ENCODE results near the gene KICS2. TPM values are rescaled to one million over a fixed set of nuclear protein-coding genes. Genes with fewer than 3 reads are reported as not detected.
"Not testable (repeated sequence)": the region's sequence is repeated elsewhere in the genome, so short reads cannot be mapped to it uniquely, and the experiment has no call there.

The KICS2 gene
- total and polyA plus RNA-seq, 2 donors, result 4.4 to 9.9 TPM

DNA sequence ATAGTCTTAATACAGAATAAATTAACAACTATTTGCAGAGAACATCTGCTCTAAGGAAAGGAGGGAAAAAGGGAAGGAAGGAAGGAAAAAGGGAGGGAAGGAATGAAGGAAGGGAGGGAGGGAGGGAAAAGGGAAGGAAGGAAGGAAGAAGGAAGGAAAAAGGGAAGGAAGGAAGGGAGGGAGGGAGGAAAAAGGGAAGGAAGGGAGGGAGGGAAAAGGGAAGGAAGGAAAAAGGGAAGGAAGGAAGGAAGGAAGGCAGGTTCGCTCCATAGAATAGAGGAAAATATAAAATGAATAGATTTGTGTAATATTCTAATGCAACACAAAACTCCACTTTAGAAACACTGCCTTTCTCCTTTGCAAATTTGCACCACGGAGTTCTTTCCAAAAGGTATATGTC lies 16.6 kb downstream of the KICS2 start:
- Histone ChIP-seq H3K4me1 (ENCODE audit: control insufficient read depth in 2 of 2, insufficient read depth in 2 of 2, low read length in 2 of 2) (no peaks in the 10 kb centered on the region), H3K36me3 (ENCODE audit: control insufficient read depth in 2 of 2, insufficient read depth in 2 of 2, low read length in 1 of 2) (no peaks in the 10 kb centered on the region), H3K27ac (ENCODE audit: low read depth in 1 of 2, low read length in 1 of 2) (no peak overlapping the region), H3K9me3 (ENCODE audit: control insufficient read depth in 2 of 2, insufficient read depth in 1 of 2, low read length in 1 of 2) (no peaks in the 10 kb centered on the region), H3K4me3 (ENCODE audit: low read length in 2 of 2) (no peak overlapping the region), H3K27me3 (ENCODE audit: control insufficient read depth in 2 of 2, insufficient read depth in 1 of 2, low read length in 1 of 2) (no peaks in the 10 kb centered on the region)
- WGBS, result 98% methylated on average over 2 of the region's 2 CpGs
- DNase-seq (ENCODE audit: low read depth in 6 of 9, low spot score in 9 of 9), result no peak

DNA sequence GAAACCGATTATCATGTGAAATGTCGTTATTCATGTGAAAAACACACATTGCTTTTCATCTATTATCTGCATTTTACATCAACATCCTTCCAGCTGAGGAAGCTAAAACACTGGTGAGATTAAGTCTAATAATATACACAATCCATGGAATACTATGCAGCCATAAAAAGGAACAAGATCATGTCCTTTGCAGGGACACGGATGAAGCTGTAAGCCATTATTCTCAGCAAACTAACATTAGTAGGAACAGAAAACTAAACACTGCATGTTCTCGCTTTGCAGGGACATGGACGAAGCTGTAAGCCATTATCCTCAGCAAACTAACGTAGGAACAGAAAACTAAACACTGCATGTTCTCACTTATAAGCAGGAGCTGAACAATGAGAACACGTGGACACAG lies 18.3 kb downstream of the KICS2 start:
- 69% methylated on average over 7 of the region's 7 CpGs for WGBS
- no peak overlapping the region for H3K4me3 ChIP-seq (ENCODE audit: low read length in 2 of 2)
- H3K9me3 ChIP-seq (ENCODE audit: control insufficient read depth in 2 of 2, insufficient read depth in 1 of 2, low read length in 1 of 2), result no peaks in the 10 kb centered on the region
- no peaks in the 10 kb centered on the region for H3K4me1 ChIP-seq (ENCODE audit: control insufficient read depth in 2 of 2, insufficient read depth in 2 of 2, low read length in 2 of 2)
- no peaks in the 10 kb centered on the region for H3K36me3 ChIP-seq (ENCODE audit: control insufficient read depth in 2 of 2, insufficient read depth in 2 of 2, low read length in 1 of 2)
- H3K27me3 ChIP-seq (ENCODE audit: control insufficient read depth in 2 of 2, insufficient read depth in 1 of 2, low read length in 1 of 2), result no peaks in the 10 kb centered on the region
- no peak overlapping the region for H3K27ac ChIP-seq (ENCODE audit: low read depth in 1 of 2, low read length in 1 of 2)
- no peak for DNase-seq (ENCODE audit: low read depth in 6 of 9, low spot score in 9 of 9)

DNA sequence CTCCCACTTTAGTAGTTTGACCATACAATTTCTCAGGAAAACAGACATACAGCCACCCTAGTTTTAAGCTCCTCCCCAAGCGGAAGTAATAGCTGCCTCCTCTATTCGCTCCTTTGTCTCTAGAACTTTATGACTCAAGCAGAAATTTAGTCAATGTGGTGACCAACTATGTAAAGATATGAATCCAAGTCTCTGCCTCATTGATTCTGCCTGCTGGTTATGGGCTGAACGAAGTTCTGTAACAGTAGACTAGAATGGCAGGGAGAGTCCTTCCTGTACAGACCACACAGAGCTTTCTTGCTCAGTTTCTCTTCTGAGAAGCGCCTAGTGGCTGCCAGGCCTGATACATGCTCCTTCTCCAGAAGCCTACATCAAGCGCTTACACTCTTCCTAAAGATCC lies 19.1 kb downstream of the KICS2 start:
- Histone ChIP-seq H3K4me1 (ENCODE audit: control insufficient read depth in 2 of 2, insufficient read depth in 2 of 2, low read length in 2 of 2) (no peaks in the 10 kb centered on the region), H3K4me3 (ENCODE audit: low read length in 2 of 2) (no peak overlapping the region), H3K27me3 (ENCODE audit: control insufficient read depth in 2 of 2, insufficient read depth in 1 of 2, low read length in 1 of 2) (no peaks in the 10 kb centered on the region), H3K36me3 (ENCODE audit: control insufficient read depth in 2 of 2, insufficient read depth in 2 of 2, low read length in 1 of 2) (no peaks in the 10 kb centered on the region), H3K27ac (ENCODE audit: low read depth in 1 of 2, low read length in 1 of 2) (no peak overlapping the region), H3K9me3 (ENCODE audit: control insufficient read depth in 2 of 2, insufficient read depth in 1 of 2, low read length in 1 of 2) (no peaks in the 10 kb centered on the region)
- DNase-seq (ENCODE audit: low read depth in 6 of 9, low spot score in 9 of 9), result no peak
- 99% methylated on average over 5 of the region's 5 CpGs for WGBS

DNA sequence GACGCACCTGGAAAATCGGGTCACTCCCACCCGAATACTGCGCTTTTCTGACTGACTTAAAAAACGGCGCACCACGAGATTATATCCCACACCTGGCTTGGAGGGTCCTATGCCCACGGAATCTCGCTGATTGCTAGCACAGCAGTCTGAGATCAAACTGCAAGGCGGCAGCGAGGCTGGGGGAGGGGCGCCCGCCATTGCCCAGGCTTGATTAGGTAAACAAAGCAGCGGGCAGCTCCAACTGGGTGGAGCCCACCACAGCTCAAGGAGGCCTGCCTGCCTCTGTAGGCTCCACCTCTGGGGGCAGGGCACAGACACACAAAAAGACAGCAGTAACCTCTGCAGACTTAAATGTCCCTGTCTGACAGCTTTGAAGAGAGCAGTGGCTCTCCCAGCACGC lies 26.3 kb downstream of the KICS2 start:
- 96% methylated on average over 12 of the region's 15 CpGs for WGBS
- H3K27me3 ChIP-seq (ENCODE audit: control insufficient read depth in 2 of 2, insufficient read depth in 1 of 2, low read length in 1 of 2); H3K9me3 ChIP-seq (ENCODE audit: control insufficient read depth in 2 of 2, insufficient read depth in 1 of 2, low read length in 1 of 2); H3K27ac ChIP-seq (ENCODE audit: low read depth in 1 of 2, low read length in 1 of 2); H3K4me3 ChIP-seq (ENCODE audit: low read length in 2 of 2); H3K36me3 ChIP-seq (ENCODE audit: control insufficient read depth in 2 of 2, insufficient read depth in 2 of 2, low read length in 1 of 2); DNase-seq (ENCODE audit: low read depth in 6 of 9, low spot score in 9 of 9); H3K4me1 ChIP-seq (ENCODE audit: control insufficient read depth in 2 of 2, insufficient read depth in 2 of 2, low read length in 2 of 2): not testable (repeated sequence)

DNA sequence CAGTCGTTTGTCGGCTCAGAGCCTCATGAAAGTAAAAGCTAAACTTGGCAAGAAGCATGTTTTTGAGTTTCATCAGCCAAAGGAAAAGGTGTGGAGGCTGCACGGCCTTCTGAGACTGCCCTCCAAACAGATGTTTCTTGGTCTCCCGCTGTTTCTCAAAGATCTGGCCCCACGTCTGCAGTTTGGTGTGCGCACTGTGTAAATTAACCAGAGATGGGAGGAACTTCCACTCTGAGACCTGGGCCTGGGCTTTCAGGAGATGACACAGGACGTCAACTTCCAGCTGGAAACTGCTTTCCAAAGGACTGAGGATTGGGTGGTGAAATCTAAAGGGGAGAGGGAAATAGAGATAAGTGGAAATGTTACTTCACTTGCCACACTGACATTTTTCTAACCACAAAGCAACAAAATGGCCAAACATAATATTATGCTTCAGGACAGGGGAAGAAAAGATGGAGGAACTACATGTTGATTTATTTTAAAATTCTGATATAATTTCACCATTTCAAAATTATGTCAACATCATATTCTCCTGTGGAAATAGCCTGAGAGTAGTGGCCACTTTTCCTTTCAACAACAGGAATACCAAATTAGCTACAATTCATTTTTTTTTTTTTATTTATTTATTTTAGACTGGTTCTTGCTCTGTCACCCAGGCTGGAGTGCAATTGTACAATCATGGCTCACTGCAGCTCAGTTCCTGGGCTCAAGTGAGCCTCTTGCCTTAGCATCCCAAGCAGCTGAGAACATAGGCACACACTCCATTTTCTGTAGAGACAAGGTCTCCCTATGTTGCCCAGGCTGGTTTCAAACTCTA lies 27.6 kb downstream of the KICS2 start:
- 97% methylated on average over 7 of the region's 7 CpGs for WGBS
- Histone ChIP-seq H3K4me3 (ENCODE audit: low read length in 2 of 2) (no peak overlapping the region), H3K36me3 (ENCODE audit: control insufficient read depth in 2 of 2, insufficient read depth in 2 of 2, low read length in 1 of 2) (peaks cover 2 to 5% of the 10 kb centered on the region in 2 donors), H3K9me3 (ENCODE audit: control insufficient read depth in 2 of 2, insufficient read depth in 1 of 2, low read length in 1 of 2) (no peaks in the 10 kb centered on the region), H3K27me3 (ENCODE audit: control insufficient read depth in 2 of 2, insufficient read depth in 1 of 2, low read length in 1 of 2) (no peaks in the 10 kb centered on the region), H3K4me1 (ENCODE audit: control insufficient read depth in 2 of 2, insufficient read depth in 2 of 2, low read length in 2 of 2) (no peaks in the 10 kb centered on the region), H3K27ac (ENCODE audit: low read depth in 1 of 2, low read length in 1 of 2) (no peak overlapping the region)
- no peak for DNase-seq (ENCODE audit: low read depth in 6 of 9, low spot score in 9 of 9)

DNA sequence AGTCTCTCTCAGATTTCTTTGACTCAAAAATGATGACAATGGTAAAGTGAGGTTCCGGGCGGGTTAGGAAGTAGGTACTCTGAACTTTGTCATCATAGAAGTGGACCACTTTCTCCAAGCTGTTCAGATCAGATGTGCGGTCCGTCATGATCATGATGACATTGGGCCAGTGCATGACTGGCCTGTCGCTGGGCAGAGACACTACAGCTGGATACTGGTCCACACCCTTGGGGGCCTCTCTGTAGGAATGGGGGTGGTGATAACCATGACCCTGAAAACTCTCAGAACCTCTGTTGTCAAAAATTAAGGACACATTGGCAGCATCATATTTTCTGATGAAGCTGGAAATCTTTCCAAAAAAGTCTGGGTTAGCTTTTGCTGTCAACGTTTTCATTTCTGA lies 28.2 kb downstream of the KICS2 start:
- no peak overlapping the region for H3K4me3 ChIP-seq (ENCODE audit: low read length in 2 of 2)
- 96% methylated on average over 6 of the region's 6 CpGs for WGBS

DNA sequence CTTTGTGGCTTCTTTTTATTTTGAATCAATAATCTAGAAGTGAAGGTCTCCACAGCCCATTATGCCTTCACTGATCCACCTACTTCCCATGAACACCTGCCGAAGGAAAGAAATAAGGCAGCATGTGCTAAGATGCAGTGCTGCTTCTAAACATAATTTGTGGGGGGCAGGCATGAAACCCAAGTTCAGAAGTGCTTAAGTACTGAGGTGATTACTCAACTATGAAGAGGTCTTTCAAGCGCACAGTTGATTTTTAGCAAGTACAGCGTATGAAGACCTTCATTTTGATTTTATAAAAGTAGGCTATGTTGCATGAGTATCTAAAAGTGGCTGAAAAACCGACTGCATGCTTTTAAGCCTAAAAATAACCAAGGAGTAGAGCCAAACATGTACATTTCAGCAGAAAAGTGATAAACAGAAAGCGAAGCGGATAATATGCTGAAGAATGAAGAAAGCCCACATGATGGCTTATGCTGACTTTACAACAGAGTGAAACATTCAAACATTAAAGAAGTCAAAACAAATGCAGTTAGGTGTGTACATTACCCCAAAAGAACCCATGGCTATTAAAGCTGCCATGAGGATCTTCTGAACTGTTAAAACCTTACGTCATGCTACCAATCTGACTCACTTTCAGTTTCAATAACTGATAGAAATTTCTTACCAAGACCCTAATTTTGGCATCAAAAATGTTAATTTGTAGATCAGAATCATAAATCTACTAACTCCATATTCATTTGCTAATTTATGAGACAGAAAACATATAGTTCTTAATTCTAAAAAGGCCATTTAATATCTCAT lies 29.3 kb downstream of the KICS2 start:
- no peak for DNase-seq (ENCODE audit: low read depth in 6 of 9, low spot score in 9 of 9)
- 96% methylated on average over 7 of the region's 7 CpGs for WGBS
- H3K27me3 ChIP-seq (ENCODE audit: control insufficient read depth in 2 of 2, insufficient read depth in 1 of 2, low read length in 1 of 2), result no peaks in the 10 kb centered on the region
- H3K9me3 ChIP-seq (ENCODE audit: control insufficient read depth in 2 of 2, insufficient read depth in 1 of 2, low read length in 1 of 2), result no peaks in the 10 kb centered on the region
- peaks cover 2 to 5% of the 10 kb centered on the region in 2 donors for H3K36me3 ChIP-seq (ENCODE audit: control insufficient read depth in 2 of 2, insufficient read depth in 2 of 2, low read length in 1 of 2)
- H3K27ac ChIP-seq (ENCODE audit: low read depth in 1 of 2, low read length in 1 of 2), result no peak overlapping the region
- no peak overlapping the region for H3K4me3 ChIP-seq (ENCODE audit: low read length in 2 of 2)
- H3K4me1 ChIP-seq (ENCODE audit: control insufficient read depth in 2 of 2, insufficient read depth in 2 of 2, low read length in 2 of 2), result no peaks in the 10 kb centered on the region

More for the DNA sequence above, 28.2 kb downstream of the KICS2 start:
- Histone ChIP-seq H3K27me3 (ENCODE audit: control insufficient read depth in 2 of 2, insufficient read depth in 1 of 2, low read length in 1 of 2) (no peaks in the 10 kb centered on the region), H3K27ac (ENCODE audit: low read depth in 1 of 2, low read length in 1 of 2) (no peak overlapping the region), H3K9me3 (ENCODE audit: control insufficient read depth in 2 of 2, insufficient read depth in 1 of 2, low read length in 1 of 2) (no peaks in the 10 kb centered on the region), H3K36me3 (ENCODE audit: control insufficient read depth in 2 of 2, insufficient read depth in 2 of 2, low read length in 1 of 2) (peaks cover 2 to 5% of the 10 kb centered on the region in 2 donors), H3K4me1 (ENCODE audit: control insufficient read depth in 2 of 2, insufficient read depth in 2 of 2, low read length in 2 of 2) (no peaks in the 10 kb centered on the region)
- DNase-seq (ENCODE audit: low read depth in 6 of 9, low spot score in 9 of 9), result no peak

DNA sequence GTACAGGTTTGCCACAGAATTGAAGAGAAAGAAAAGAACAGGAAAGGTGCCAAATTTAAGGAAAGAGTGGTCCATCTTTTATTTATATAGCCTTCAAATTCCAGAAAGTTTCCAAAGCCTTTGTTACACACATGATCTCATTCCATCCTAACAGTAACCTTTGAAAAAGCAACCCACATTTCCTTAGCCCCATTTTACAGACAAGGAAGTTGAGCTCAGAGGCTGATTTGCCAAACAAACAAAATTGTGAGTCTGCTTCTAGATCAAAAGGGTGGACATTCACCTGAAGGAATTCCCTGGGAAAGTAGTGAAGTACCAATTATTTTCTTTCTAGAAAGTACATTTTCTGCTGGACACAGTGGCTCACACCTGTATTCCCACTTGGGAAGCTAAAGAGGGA lies 32.0 kb downstream of the KICS2 start:
- Histone ChIP-seq H3K9me3 (ENCODE audit: control insufficient read depth in 2 of 2, insufficient read depth in 1 of 2, low read length in 1 of 2) (no peaks in the 10 kb centered on the region), H3K4me1 (ENCODE audit: control insufficient read depth in 2 of 2, insufficient read depth in 2 of 2, low read length in 2 of 2) (no peaks in the 10 kb centered on the region), H3K4me3 (ENCODE audit: low read length in 2 of 2) (no peak overlapping the region), H3K27me3 (ENCODE audit: control insufficient read depth in 2 of 2, insufficient read depth in 1 of 2, low read length in 1 of 2) (no peaks in the 10 kb centered on the region), H3K27ac (ENCODE audit: low read depth in 1 of 2, low read length in 1 of 2) (no peak overlapping the region), H3K36me3 (ENCODE audit: control insufficient read depth in 2 of 2, insufficient read depth in 2 of 2, low read length in 1 of 2) (peaks cover 2 to 5% of the 10 kb centered on the region in 2 donors)
- no peak for DNase-seq (ENCODE audit: low read depth in 6 of 9, low spot score in 9 of 9)

DNA sequence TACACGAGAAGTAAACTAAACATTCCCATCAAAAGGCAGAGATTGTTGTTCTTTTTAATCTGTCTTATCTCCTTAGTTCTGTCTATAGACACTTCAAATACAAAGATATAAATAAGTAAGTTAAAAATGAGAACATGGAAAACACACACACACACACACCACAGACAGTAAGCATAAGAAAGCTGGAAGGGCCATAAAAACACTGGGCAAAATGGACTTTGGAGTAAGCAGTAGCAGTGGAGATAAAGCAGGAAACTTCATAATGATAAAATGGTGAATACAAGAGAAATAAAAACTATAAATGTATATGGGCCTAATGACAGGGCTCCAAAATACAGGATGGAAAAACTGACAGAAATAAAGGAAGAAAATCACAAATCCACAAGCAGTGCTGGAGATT lies 32.6 kb downstream of the KICS2 start:
- Histone ChIP-seq H3K27ac (ENCODE audit: low read depth in 1 of 2, low read length in 1 of 2) (no peak overlapping the region), H3K36me3 (ENCODE audit: control insufficient read depth in 2 of 2, insufficient read depth in 2 of 2, low read length in 1 of 2) (peaks cover 0 to 5% of the 10 kb centered on the region in 2 donors), H3K4me1 (ENCODE audit: control insufficient read depth in 2 of 2, insufficient read depth in 2 of 2, low read length in 2 of 2) (no peaks in the 10 kb centered on the region), H3K9me3 (ENCODE audit: control insufficient read depth in 2 of 2, insufficient read depth in 1 of 2, low read length in 1 of 2) (no peaks in the 10 kb centered on the region), H3K27me3 (ENCODE audit: control insufficient read depth in 2 of 2, insufficient read depth in 1 of 2, low read length in 1 of 2) (no peaks in the 10 kb centered on the region), H3K4me3 (ENCODE audit: low read length in 2 of 2) (no peak overlapping the region)
- DNase-seq (ENCODE audit: low read depth in 6 of 9, low spot score in 9 of 9), result no peak
- 96% methylated on average over 1 of the region's 1 CpG for WGBS

Data from thymus (tissue), 11 donors.